Mesodermal cell (in vitro differentiated cells): Measurements from ENCODE around the gene SMIM15.

Experiments
- H3K27ac ChIP-seq: 2 replicates; pipeline ENCODE4 v1.7.0; 2013; ENCODE audit warnings: mild to moderate bottlenecking, low read depth, low read length, moderate library complexity; ENCODE audit not compliant: severe bottlenecking
- H3K36me3 ChIP-seq: 2 replicates; pipeline ENCODE4 v1.7.1; 2013; ENCODE audit warnings: mild to moderate bottlenecking, low read length, moderate library complexity; ENCODE audit not compliant: control insufficient read depth, insufficient read depth
- H3K4me1 ChIP-seq: one replicate; pipeline ENCODE4 v1.7.1; 2013; ENCODE audit warnings: mild to moderate bottlenecking, low read length; ENCODE audit not compliant: insufficient read depth, control insufficient read depth, poor library complexity, severe bottlenecking
- H3K4me3 ChIP-seq: 2 replicates; pipeline ENCODE4 v1.7.0; 2013; ENCODE audit warnings: low read length, control low read depth, mild to moderate bottlenecking; ENCODE audit not compliant: insufficient read depth, poor library complexity, severe bottlenecking; ENCODE audit errors: extremely low read depth
- H3K9me3 ChIP-seq: 2 replicates; pipeline ENCODE4 v1.7.1; 2013; ENCODE audit warnings: mild to moderate bottlenecking, low read length, moderate library complexity; ENCODE audit not compliant: control insufficient read depth
- WGBS, 2 experiments: methylation state at CpG; one replicate each; pipeline ENCODE4 v1.1.5; 2013; ENCODE audit warnings: missing lambda C conversion rate in 2 of 2; ENCODE audit not compliant: insufficient coverage in 2 of 2; 5-methylcytosine and 5-hydroxymethylcytosine counted together

The SMIM15 gene

DNA sequence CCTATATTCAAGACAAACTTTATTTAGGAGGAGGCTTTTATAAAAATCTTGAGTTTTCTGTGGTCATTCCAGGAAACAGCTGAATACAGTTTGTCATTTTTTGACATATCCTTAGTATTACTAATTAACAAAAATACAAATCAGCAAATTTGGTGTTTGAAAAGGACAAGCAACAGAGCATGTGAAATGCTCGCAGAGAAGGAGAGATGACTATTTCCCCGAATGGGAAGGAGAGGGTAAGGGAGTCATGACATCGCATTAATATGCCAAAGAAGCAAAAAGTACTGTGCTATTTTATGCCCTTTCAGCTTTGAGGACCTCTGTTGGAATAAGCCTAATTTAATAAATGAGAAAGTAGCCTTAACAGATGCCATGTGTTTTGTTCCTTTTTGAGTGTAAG, 1.8 kb downstream of the SMIM15 start:
- Histone ChIP-seq H3K4me1 (no peaks in the 10 kb centered on the region), H3K4me3 (peak overlapping the region; percentile 84), H3K27ac (no peak overlapping the region), H3K36me3 (peaks cover 40% of the 10 kb centered on the region), H3K9me3 (peaks cover 7% of the 10 kb centered on the region)
- 100% methylated on average over 3 of the region's 3 CpGs for WGBS, 2 experiments

DNA sequence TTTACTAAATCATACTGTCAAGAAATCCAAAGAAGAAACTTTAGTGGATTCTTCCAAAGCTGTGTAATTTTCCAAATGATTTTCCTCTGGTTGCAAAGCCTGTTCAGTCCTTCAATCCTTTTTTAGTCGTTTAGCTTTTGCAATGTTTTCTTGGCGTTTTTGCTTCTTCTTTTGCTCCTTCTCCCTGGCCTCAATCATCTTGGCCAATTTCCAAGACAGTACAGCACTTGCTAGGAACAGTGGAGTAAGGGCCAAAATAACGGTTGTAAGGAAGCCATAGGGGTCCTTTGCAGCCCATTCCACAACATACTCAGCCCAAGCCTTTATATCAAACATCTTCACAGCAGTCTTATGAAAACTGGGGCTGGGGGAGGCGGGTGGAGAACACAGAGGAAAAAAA, 2.4 kb downstream of the SMIM15 start:
- no peaks in the 10 kb centered on the region for H3K4me1 ChIP-seq
- no peak overlapping the region for H3K4me3 ChIP-seq
- WGBS, 2 experiments: 82 to 100% methylated on average over 2 of the region's 4 CpGs
- H3K27ac ChIP-seq: no peak overlapping the region
- peaks cover 44% of the 10 kb centered on the region for H3K36me3 ChIP-seq
- H3K9me3 ChIP-seq: peaks cover 7% of the 10 kb centered on the region

DNA sequence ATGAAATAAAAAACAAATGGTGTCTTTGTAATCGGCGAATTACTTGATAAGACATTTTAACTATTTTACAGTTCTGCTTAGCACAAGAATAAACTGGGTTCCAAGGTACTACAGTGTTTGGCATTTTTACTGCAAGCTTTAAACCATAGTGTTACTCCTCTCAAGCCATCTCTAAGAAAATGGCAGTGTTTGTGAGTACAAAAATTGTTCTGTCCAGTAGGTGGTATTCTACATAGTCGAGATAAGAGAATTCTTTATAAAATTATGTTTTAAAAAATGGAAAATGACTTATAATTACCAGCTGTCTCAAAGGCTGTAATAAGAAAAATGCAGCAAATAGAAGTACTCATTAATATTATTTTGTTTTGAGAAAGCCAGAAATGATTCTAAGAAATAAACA, 3.2 kb downstream of the SMIM15 start:
- Histone ChIP-seq H3K4me1 (no peaks in the 10 kb centered on the region), H3K36me3 (peaks cover 44% of the 10 kb centered on the region), H3K9me3 (peaks cover 6% of the 10 kb centered on the region), H3K27ac (no peak overlapping the region), H3K4me3 (no peak overlapping the region)
- WGBS, 2 experiments: 100% methylated on average over 2 of the region's 3 CpGs; no CpG with 5 or more reads in 1 of the 2 experiments

DNA sequence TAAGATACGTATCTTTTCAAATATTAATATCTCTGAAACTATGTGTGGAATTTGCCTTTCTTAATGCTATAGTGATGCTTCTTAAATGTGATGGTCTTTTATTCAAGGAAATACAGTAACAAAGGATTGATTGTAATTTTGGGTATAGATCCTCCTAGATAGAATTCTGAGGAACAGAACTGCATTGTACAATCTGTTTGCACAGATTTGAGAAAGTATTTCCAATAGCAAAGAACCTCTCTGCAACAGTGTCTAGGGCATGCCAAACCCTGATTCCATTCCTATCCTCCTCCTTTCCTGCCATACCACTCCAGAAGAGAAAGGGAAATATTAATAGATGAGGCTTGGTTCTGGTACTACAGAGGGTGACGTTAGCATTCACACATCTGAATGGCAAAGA, 10.4 kb downstream of the SMIM15 start:
- Histone ChIP-seq H3K4me3 (no peak overlapping the region), H3K4me1 (no peaks in the 10 kb centered on the region), H3K36me3 (peaks cover 10% of the 10 kb centered on the region), H3K27ac (no peak overlapping the region), H3K9me3 (no peaks in the 10 kb centered on the region)
- WGBS, 2 experiments: 100% methylated on average over 1 of the region's 2 CpGs; no CpG with 5 or more reads in 1 of the 2 experiments

DNA sequence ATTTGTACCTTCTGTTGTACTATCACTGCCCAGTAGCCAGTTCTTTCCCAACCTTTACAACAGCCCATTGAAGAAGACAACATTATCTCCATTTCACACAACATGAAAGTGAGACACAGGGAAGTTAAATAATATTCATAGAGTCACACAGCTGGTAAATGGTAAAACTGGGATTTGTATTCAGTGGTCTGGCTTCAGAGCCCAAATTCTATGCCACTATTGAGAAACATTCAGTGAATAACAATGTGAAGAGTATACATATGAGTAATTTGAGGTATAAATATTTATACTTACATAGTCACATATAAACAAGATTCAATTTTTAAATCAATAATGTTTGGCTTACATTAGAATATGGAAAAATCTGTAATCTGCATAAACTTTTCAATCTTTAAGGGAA, 13.8 kb downstream of the SMIM15 start:
- Histone ChIP-seq H3K4me1 (no peaks in the 10 kb centered on the region), H3K36me3 (no peaks in the 10 kb centered on the region), H3K4me3 (no peak overlapping the region), H3K27ac (no peak overlapping the region), H3K9me3 (no peaks in the 10 kb centered on the region)

DNA sequence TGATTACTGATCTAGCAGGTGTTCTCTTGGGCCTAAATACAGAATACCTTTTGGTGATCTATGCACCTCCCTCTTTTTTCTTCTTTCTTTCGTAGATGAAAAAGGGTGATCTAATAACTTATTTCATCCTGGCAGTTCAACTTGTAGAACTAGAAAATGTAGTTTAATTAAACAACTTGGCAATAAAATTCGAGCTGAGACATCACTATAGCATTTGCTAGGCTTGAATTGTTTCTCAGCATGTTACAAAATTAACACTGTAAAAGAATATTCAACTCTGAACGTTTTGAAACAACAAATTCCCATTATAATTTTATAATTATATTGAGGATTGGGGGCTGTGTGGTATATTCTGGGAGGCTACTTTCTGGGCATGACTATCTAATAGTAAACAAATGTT, 19.5 kb downstream of the SMIM15 start:
- no CpG with 5 or more reads among the region's 3 CpGs for WGBS, 2 experiments
- H3K27ac ChIP-seq: no peak overlapping the region
- H3K4me3 ChIP-seq: no peak overlapping the region
- no peaks in the 10 kb centered on the region for H3K9me3 ChIP-seq
- no peaks in the 10 kb centered on the region for H3K36me3 ChIP-seq
- H3K4me1 ChIP-seq: no peaks in the 10 kb centered on the region

DNA sequence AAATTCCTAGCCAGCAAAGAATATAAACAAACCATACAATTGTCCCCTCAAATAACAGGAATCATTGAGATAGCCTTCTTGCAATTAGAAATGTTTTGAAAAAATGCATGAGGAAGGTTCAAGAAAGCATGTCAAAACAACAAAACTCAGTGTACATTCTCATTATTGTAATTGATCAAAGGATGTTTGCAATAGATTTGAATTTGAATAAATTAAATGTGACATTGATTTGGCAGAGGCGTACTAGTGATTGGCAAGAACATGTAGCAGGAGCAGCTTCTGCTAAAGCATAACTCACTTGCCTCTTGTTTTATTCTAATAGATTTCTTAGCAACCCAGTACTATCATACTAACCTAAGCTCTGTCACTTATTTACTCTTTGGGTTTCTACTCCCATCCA, 19.9 kb downstream of the SMIM15 start:
- 100% methylated on average over 1 of the region's 1 CpG; no CpG with 5 or more reads in 1 of the 2 experiments for WGBS, 2 experiments
- H3K9me3 ChIP-seq: no peaks in the 10 kb centered on the region
- H3K27ac ChIP-seq: no peak overlapping the region
- H3K36me3 ChIP-seq: no peaks in the 10 kb centered on the region
- no peak overlapping the region for H3K4me3 ChIP-seq
- H3K4me1 ChIP-seq: no peaks in the 10 kb centered on the region

DNA sequence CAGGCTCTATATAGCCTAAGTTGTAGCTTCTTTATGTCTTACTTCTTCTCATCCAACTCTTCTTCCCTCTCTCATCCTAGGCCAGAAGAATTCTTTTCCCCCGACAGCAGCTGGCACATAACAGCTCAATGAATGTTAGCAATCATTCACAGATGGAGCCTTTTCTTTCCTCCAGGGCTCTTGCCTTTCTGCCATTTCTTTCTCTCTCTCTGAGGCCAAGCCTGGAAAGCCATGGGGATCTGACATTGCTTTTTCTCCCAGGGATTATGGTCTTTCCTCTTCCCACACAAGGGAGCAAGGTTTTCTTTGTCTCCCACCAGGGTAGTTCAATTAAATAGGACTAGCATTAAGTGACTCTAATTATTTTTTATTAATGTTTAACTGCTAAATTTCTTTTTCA, 20.5 kb downstream of the SMIM15 start:
- Histone ChIP-seq H3K4me3 (no peak overlapping the region), H3K9me3 (no peaks in the 10 kb centered on the region), H3K36me3 (no peaks in the 10 kb centered on the region), H3K27ac (no peak overlapping the region), H3K4me1 (no peaks in the 10 kb centered on the region)
- 85 to 100% methylated on average over 1 of the region's 1 CpG for WGBS, 2 experiments

DNA sequence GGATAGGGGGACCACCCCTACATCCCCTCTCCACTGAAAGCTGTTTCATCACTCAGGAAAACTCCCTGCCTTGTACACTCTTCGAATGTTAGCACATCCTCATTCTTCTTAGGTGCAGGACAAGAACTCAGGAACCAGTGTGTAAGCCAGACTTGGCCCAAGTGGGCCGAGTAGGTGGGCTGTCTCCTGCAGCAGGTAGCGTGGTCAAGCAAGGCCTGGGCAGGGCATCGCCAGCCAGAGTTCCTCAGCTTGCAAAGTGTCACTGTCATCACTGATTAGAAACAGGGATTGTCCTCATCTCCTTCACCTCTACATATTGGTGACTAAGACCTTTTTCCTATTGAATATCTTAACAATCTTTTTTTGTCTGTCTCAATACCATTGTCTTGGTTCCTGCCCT, 22.3 kb downstream of the SMIM15 start:
- H3K4me3 ChIP-seq: no peak overlapping the region
- 84 to 95% methylated on average over 4 of the region's 4 CpGs for WGBS, 2 experiments
- H3K36me3 ChIP-seq: no peaks in the 10 kb centered on the region
- no peak overlapping the region for H3K27ac ChIP-seq
- no peaks in the 10 kb centered on the region for H3K9me3 ChIP-seq
- no peaks in the 10 kb centered on the region for H3K4me1 ChIP-seq

DNA sequence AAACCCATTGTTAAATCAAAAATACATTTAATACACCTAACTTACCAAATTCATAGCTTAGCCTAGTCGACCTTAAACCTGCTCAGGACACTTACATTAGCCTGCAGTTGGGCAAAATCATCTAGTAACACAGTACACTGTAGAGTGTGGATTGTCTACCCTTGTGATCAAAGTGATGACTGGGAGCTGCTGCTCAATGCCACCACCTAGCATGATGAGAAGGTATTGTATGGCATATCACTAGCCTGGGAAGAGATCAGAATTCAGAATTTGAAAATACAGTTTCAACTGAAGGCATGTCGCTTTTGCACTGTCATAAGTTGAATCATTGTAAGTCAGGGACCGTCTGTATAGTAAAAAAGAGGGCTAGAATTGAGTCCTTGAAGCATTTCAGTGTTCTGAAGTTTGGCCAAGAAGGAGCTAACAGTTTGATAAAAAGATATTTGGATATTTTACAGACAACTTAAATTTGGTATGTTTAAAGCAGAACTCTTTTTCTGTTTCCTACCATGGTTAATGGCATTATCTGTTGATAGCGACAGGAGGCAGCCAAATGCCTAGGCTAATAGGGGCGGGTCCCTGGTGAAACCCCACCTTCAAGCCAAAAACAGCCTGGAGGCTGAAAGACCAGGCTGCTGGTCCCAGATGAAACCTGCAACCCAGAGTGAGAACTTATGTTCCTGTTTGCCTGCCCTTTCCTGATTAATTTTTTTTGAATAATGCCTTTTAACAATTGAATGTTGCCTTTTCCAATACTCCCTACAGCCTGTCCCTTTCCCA, 23.0 kb downstream of the SMIM15 start:
- WGBS, 2 experiments: 82 to 92% methylated on average over 3 to 4 of the region's 5 CpGs
- no peak overlapping the region for H3K27ac ChIP-seq
- H3K4me3 ChIP-seq: no peak overlapping the region
- no peaks in the 10 kb centered on the region for H3K9me3 ChIP-seq
- H3K36me3 ChIP-seq: no peaks in the 10 kb centered on the region
- H3K4me1 ChIP-seq: no peaks in the 10 kb centered on the region

DNA sequence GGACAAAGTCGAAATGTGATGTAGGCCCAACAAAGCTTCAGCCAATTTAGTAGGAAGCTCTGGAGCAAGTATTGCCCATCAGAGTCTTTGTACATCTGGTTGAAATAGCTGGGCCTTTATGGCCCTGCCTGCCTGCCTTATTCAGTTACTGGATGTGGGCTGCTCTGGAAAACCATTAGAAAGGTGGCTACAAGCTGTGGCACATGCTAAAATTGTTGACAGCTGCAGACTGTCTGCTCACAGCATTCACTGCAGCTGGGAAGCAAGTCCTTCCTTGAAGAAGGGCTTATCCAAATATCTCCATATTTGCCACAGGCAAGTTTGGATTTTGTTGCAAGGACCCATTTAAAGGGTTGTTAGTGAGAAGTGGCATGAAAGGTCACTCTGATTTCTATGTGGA, 24.4 kb downstream of the SMIM15 start:
- Histone ChIP-seq H3K9me3 (no peaks in the 10 kb centered on the region), H3K27ac (no peak overlapping the region), H3K36me3 (no peaks in the 10 kb centered on the region), H3K4me1 (no peaks in the 10 kb centered on the region), H3K4me3 (no peak overlapping the region)
- 100% methylated on average over 1 of the region's 1 CpG for WGBS, 2 experiments
